Activated T-helper 9 cell treated with anti-CD3 and anti-CD28 coated beads, Interleukin-2, amount 50 U/mL, for 16 hours (primary cell): ENCODE results near the gene ASB6.
"Not testable (repeated sequence)": the region's sequence is repeated elsewhere in the genome, so short reads cannot be mapped to it uniquely, and the experiment has no call there.

ENCODE experiments used
- DNase-seq: peaks from one replicate; pipeline ENCODE4 v3.0.0-alpha.2; 2020; ENCODE audit warnings: low read depth

Gene ASB6

GRCh38 chr9:129667378-129667777 lies 25.4 kb upstream of the ASB6 start:
- DNase-seq: no peak

GRCh38 chr9:129666575-129666974 lies 24.6 kb upstream of the ASB6 start:
- DNase-seq: no peak

GRCh38 chr9:129665814-129666520 lies 24.0 kb upstream of the ASB6 start:
- DNase-seq: no peak

- DNase-seq: no peak
Observed at GRCh38 chr9:129665389-129665775, 23.4 kb upstream of the ASB6 start, which contains the start of gene PRRX2. TSS of gene PRRX2 (plus strand) at chr9:129665647. CDS start at chr9:129665868, 221 bp downstream.

- no peak for DNase-seq
Observed at GRCh38 chr9:129664746-129665388, 22.9 kb upstream of the ASB6 start.

- not testable (repeated sequence) for DNase-seq
Observed at GRCh38 chr9:129662239-129662638, 20.3 kb upstream of the ASB6 start.

GRCh38 chr9:129661029-129661428 lies 19.1 kb upstream of the ASB6 start:
- no peak for DNase-seq

GRCh38 chr9:129656795-129657390 lies 14.9 kb upstream of the ASB6 start:
- no peak for DNase-seq

GRCh38 chr9:129655696-129656095 lies 13.7 kb upstream of the ASB6 start:
- no peak for DNase-seq

GRCh38 chr9:129655154-129655553 lies 13.2 kb upstream of the ASB6 start:
- DNase-seq: no peak

- DNase-seq: no peak
Observed at GRCh38 chr9:129654554-129655040, 12.6 kb upstream of the ASB6 start.

- DNase-seq: no peak
Observed at GRCh38 chr9:129653823-129654553, 12.0 kb upstream of the ASB6 start.

GRCh38 chr9:129650680-129651235 lies 8.8 kb upstream of the ASB6 start:
- no peak for DNase-seq

GRCh38 chr9:129649726-129650679 lies 8.1 kb upstream of the ASB6 start:
- no peak for DNase-seq

GRCh38 chr9:129648764-129649115 lies 6.8 kb upstream of the ASB6 start:
- no peak for DNase-seq

- DNase-seq: no peak
Observed at GRCh38 chr9:129648092-129648763, 6.3 kb upstream of the ASB6 start.

GRCh38 chr9:129647635-129648034 lies 5.7 kb upstream of the ASB6 start:
- no peak for DNase-seq

GRCh38 chr9:129646654-129647053 lies 4.7 kb upstream of the ASB6 start:
- no peak for DNase-seq

- no peak for DNase-seq
Observed at GRCh38 chr9:129646252-129646651, 4.3 kb upstream of the ASB6 start.

- no peak for DNase-seq
Observed at GRCh38 chr9:129644902-129645301, 3.0 kb upstream of the ASB6 start.

- DNase-seq: no peak
Observed at GRCh38 chr9:129644365-129644764, 2.4 kb upstream of the ASB6 start.
